ENCODE data around the gene XYLT2. TPM values are rescaled to one million over a fixed set of nuclear protein-coding genes. Genes with fewer than 3 reads are reported as not detected.
"Not testable (repeated sequence)": the region's sequence is repeated elsewhere in the genome, so short reads cannot be mapped to it uniquely, and the experiment has no call there.

XYLT2 gene
- total RNA-seq, 2 donors from 2014 or later, result 54.1 to 65.9 TPM

- Histone ChIP-seq H3K9me3 (ENCODE audit: control insufficient read depth, low read length) (no peaks in the 10 kb centered on the region), H3K27ac (ENCODE audit: low read depth, low read length) (no peak overlapping the region), H3K36me3 (ENCODE audit: control insufficient read depth, insufficient read depth, low read length) (peaks cover 26% of the 10 kb centered on the region), H3K27me3 (ENCODE audit: control insufficient read depth, insufficient read depth, low read length, poor library complexity, severe bottlenecking) (no peaks in the 10 kb centered on the region), H3K4me3 (ENCODE audit: low read length) (peak overlapping the region; percentile 87), H3K4me1 (ENCODE audit: control insufficient read depth, insufficient read depth, low read length) (no peaks in the 10 kb centered on the region), H3K9ac (ENCODE audit: extremely low read depth, low read length, poor library complexity, severe bottlenecking) (no peak overlapping the region)
- 75 to 82% methylated on average over 6 to 9 of the region's 9 CpGs for WGBS, 2 experiments (ENCODE audit: insufficient coverage in 1 of 2, insufficient read length in 1 of 2)
- DNase-seq, result peak; percentile 65
- H3K9me3 Mint-ChIP-seq, result peaks cover 12% of the 10 kb centered on the region
- no peak for TF ChIP-seq CTCF (conservative IDR thresholded peaks at IDR 0.05)
- peak overlapping the region; percentile 14 for H3K27ac Mint-ChIP-seq
- H3K36me3 Mint-ChIP-seq (ENCODE audit: low read depth), result peaks cover 27% of the 10 kb centered on the region
- H3K4me1 Mint-ChIP-seq, result peaks cover 14% of the 10 kb centered on the region
- H3K27me3 Mint-ChIP-seq (ENCODE audit: insufficient read depth), result no peaks in the 10 kb centered on the region
- peak overlapping the region; percentile 79 for H3K4me3 Mint-ChIP-seq
Measured at GRCh38 chr17:50397919-50398285, 52.0 kb downstream of the XYLT2 start.

GRCh38 chr17:50398672-50399071 is 52.7 kb downstream of the XYLT2 start:
- peaks cover 12% of the 10 kb centered on the region for H3K9me3 Mint-ChIP-seq
- not testable (repeated sequence) for H3K4me3 ChIP-seq (ENCODE audit: low read length); H3K27me3 Mint-ChIP-seq (ENCODE audit: insufficient read depth); H3K4me3 Mint-ChIP-seq; H3K4me1 ChIP-seq (ENCODE audit: control insufficient read depth, insufficient read depth, low read length); H3K27ac Mint-ChIP-seq; H3K9me3 ChIP-seq (ENCODE audit: control insufficient read depth, low read length); DNase-seq; H3K9ac ChIP-seq (ENCODE audit: extremely low read depth, low read length, poor library complexity, severe bottlenecking); H3K27me3 ChIP-seq (ENCODE audit: control insufficient read depth, insufficient read depth, low read length, poor library complexity, severe bottlenecking); H3K27ac ChIP-seq (ENCODE audit: low read depth, low read length)
- peaks cover 18% of the 10 kb centered on the region for H3K36me3 ChIP-seq (ENCODE audit: control insufficient read depth, insufficient read depth, low read length)
- peaks cover 19% of the 10 kb centered on the region for H3K4me1 Mint-ChIP-seq
- 83 to 92% methylated on average over 2 of the region's 3 CpGs for WGBS, 2 experiments (ENCODE audit: insufficient coverage in 1 of 2, insufficient read length in 1 of 2)
- peaks cover 19% of the 10 kb centered on the region for H3K36me3 Mint-ChIP-seq (ENCODE audit: low read depth)

DNA sequence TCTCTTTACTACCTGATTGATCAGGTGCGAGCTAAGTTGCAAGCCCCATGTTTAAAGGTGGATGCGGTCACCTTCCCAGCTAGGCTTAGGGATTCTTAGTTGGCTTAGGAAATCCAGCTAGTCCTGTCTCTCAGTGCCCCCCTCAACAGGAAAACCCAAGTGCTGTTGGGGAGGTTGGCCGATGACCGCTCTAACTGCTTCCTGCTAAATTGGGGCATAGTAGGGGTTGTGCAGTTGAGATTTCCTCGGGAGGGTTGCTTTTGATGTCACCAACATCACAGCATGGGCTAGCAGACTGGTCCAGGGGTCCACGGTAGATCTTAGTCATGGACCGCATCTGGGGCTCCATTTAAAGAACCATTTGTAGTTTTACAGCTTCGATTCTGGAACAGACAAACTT is 53.7 kb downstream of the XYLT2 start:
- not testable (repeated sequence) for H3K27ac Mint-ChIP-seq; H3K27me3 ChIP-seq (ENCODE audit: control insufficient read depth, insufficient read depth, low read length, poor library complexity, severe bottlenecking); H3K27ac ChIP-seq (ENCODE audit: low read depth, low read length); H3K4me1 ChIP-seq (ENCODE audit: control insufficient read depth, insufficient read depth, low read length); H3K9me3 ChIP-seq (ENCODE audit: control insufficient read depth, low read length); H3K9ac ChIP-seq (ENCODE audit: extremely low read depth, low read length, poor library complexity, severe bottlenecking); H3K36me3 Mint-ChIP-seq (ENCODE audit: low read depth); DNase-seq; H3K4me3 Mint-ChIP-seq; H3K36me3 ChIP-seq (ENCODE audit: control insufficient read depth, insufficient read depth, low read length); H3K4me3 ChIP-seq (ENCODE audit: low read length); H3K27me3 Mint-ChIP-seq (ENCODE audit: insufficient read depth)
- Mint-ChIP-seq H3K4me1 (peaks cover 23% of the 10 kb centered on the region), H3K9me3 (peaks cover 12% of the 10 kb centered on the region)
- 90 to 94% methylated on average over 4 to 8 of the region's 8 CpGs for WGBS, 2 experiments (ENCODE audit: insufficient coverage in 1 of 2, insufficient read length in 1 of 2)

DNA sequence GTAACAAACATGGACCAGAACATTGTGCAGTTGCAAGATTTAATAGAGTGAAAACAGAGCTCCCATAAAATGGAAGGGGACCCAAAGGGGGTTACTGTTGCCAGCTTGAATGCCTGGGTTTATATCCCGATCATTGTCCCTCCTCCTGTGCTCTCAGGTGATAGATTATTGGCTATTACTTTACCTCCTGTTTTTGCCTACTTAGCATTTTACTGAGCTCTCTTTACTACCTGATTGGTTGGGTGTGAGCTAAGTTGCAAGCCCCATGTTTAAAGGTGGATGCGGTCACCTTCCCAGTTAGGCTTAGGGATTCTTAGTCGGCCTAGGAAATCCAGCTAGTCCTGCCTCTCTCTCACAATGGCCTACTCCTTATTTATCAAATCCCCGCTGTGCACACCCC is 59.4 kb downstream of the XYLT2 start:
- H3K36me3 Mint-ChIP-seq (ENCODE audit: low read depth); H3K9me3 Mint-ChIP-seq: not testable (repeated sequence)
- WGBS, 2 experiments (ENCODE audit: insufficient coverage in 1 of 2, insufficient read length in 1 of 2), result 79 to 80% methylated on average over 3 to 4 of the region's 4 CpGs

More for the DNA sequence above, 59.4 kb downstream of the XYLT2 start:
- not testable (repeated sequence) for H3K27me3 Mint-ChIP-seq (ENCODE audit: insufficient read depth); H3K27me3 ChIP-seq (ENCODE audit: control insufficient read depth, insufficient read depth, low read length, poor library complexity, severe bottlenecking); H3K9ac ChIP-seq (ENCODE audit: extremely low read depth, low read length, poor library complexity, severe bottlenecking); H3K4me3 ChIP-seq (ENCODE audit: low read length); H3K4me3 Mint-ChIP-seq; H3K36me3 ChIP-seq (ENCODE audit: control insufficient read depth, insufficient read depth, low read length); H3K27ac ChIP-seq (ENCODE audit: low read depth, low read length); H3K27ac Mint-ChIP-seq; H3K4me1 ChIP-seq (ENCODE audit: control insufficient read depth, insufficient read depth, low read length); H3K9me3 ChIP-seq (ENCODE audit: control insufficient read depth, low read length)
- peaks cover 24% of the 10 kb centered on the region for H3K4me1 Mint-ChIP-seq
- peak; percentile 42 for DNase-seq

Measured in endodermal cell (in vitro differentiated cells).